Measurements from ENCODE around the gene HCAR2. TPM values are rescaled to one million over a fixed set of nuclear protein-coding genes. Genes with fewer than 3 reads are reported as not detected.
"Not testable (repeated sequence)": the region's sequence is repeated elsewhere in the genome, so short reads cannot be mapped to it uniquely, and the experiment has no call there.

HCAR2 gene
- polyA plus RNA-seq, 3 donors = 0.40 to 0.70 (median 0.51) TPM

- no peak for DNase-seq
Observed at GRCh38 chr12:122722387-122722786, 19.2 kb upstream of the HCAR2 start.

- no peak for DNase-seq
Observed at GRCh38 chr12:122721057-122721545, 17.9 kb upstream of the HCAR2 start.

GRCh38 chr12:122716658-122717057 lies 13.5 kb upstream of the HCAR2 start, which contains the start of gene HCAR3:
Gene HCAR3, minus strand, starts transcription at chr12:122716811. Its CDS starts 74 bp downstream, at chr12:122716737.
- not testable (repeated sequence) for DNase-seq

- DNase-seq = not testable (repeated sequence)
Observed at GRCh38 chr12:122715211-122715610, 12.1 kb upstream of the HCAR2 start.

- not testable (repeated sequence) for DNase-seq
Observed at GRCh38 chr12:122713491-122714188, 10.5 kb upstream of the HCAR2 start.

- DNase-seq = not testable (repeated sequence)
Observed at GRCh38 chr12:122711266-122711665, 8.1 kb upstream of the HCAR2 start.

DNA sequence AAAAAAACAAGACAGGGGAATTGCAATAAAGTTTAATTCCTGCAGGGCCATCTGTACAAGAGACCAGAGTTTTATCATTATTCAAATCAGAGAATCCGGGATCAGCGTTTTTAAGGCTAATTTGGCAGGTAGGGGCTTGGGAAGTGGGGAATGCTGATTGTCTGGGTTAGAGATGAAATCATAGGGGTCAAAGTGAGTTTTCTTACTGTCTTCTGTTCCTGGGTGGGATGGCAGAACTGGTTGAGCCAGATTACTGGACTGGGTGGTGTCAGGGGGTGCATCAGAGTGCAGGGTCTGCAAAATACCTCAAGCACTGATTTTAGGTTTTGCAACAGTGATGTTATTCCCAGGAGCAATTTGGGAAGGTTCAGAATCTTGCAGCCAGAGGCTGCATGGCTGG lies 7.2 kb upstream of the HCAR2 start:
- DNase-seq = not testable (repeated sequence)

- DNase-seq = not testable (repeated sequence)
Observed at GRCh38 chr12:122709287-122709686, 6.1 kb upstream of the HCAR2 start.

DNA sequence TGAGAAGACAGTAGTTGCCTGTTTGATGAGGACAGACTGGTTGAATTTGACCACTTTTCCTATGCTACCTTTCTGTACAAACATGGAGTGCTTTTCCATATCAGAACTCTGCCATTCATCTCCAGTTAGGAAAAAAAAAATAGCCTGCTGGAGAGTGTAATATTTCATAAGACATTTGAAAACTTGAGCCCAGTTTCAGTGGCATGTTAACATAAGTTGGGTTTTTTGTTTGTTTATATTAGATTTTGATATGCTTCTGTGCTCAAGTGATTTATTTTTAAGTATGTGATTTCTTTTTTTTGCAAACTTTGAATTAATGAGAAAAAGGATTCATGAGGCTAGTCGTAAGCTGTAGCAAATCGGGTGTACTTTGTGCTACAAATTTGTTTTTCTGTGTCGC lies 684 bp upstream of the HCAR2 start:
- DNase-seq = not testable (repeated sequence)

- DNase-seq = not testable (repeated sequence)
Observed at GRCh38 chr12:122701481-122701880, 1.7 kb downstream of the HCAR2 start.

GRCh38 chr12:122700038-122700710 lies 3.0 kb downstream of the HCAR2 start:
- not testable (repeated sequence) for DNase-seq

GRCh38 chr12:122696922-122697321 lies 6.2 kb downstream of the HCAR2 start:
- DNase-seq = not testable (repeated sequence)

DNA sequence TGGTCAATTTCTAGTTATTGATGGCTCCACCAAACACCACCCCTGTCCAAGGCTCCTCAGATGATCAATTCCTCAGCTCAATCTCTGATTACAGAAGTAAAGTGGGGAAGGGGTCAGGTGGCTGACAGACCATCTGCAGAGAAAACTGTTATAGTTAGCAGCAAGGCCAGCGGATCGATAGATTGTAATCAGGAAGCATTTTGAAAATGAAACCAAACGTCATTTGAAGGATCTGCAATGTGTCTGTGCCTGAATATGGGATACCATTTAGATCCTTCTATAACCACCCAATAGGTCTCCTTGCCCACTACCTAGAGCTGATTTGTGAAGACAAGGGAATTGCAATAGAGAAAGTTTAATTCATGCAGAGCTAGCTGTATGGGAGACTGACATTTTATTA lies 11.6 kb downstream of the HCAR2 start:
- DNase-seq = no peak

- no peak for DNase-seq
Observed at GRCh38 chr12:122688291-122688690, 14.9 kb downstream of the HCAR2 start.

DNA sequence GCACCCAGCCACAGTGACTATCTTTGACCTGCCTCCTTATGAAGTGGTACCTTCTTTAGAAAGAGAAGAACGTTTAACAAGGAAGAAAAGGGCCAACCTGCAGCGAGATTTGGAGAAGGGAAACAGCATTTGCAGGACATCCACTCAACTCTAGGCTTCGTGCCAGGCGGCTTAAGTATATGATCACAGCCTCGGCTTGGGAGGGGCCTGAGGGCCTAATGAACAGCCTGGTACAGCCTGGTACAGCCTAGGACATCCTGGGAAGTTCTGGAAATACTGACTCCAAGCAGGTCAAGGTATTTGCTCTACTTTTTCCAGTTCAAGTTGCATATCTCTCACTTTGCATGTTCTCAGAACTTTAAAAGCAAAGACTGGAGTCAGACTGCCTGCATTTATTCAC lies 16.1 kb downstream of the HCAR2 start:
- no peak for DNase-seq

- DNase-seq = no peak
Observed at GRCh38 chr12:122686538-122686937, 16.6 kb downstream of the HCAR2 start.

GRCh38 chr12:122684297-122684813 lies 18.8 kb downstream of the HCAR2 start:
- DNase-seq = no peak

- no peak for DNase-seq
Observed at GRCh38 chr12:122681814-122682213, 21.3 kb downstream of the HCAR2 start.

DNA sequence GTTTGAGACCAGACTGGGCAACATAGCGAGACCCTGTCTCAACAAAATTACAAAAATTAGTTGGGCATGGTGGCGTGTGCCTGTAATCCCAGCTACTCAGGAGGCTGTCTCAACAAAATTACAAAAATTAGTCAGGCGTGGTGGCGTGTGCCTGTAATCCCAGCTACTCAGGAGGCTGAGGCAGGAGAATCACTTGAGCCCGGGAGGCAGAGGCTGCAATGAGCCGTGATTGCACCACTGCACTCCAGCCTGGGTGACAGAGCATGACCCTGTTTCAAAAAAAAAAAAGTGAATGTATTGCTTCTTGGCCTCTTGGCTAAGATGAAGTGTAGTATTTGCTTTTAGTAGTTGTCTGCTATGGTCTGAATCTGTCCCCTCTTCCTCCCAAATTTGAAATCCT lies 22.2 kb downstream of the HCAR2 start:
- not testable (repeated sequence) for DNase-seq

DNA sequence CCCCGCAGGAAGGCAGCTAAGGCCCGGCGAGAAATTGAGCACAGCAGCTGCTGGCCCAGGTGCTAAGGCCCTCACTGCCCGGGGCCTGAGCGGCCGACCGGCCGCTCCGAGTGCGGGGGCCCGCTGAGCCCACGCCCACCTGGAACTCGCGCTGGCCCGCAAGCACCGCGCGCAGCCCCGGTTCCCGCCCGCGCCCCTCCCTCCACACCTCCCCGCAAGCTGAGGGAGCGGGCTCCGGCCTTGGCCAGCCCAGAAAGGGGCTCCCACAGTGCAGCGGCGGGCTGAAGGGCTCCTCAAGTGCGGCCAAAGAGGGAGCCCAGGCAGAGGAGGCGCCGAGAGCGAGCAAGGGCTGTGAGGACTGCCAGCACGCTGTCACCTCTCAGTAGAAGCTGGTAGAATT lies 26.4 kb downstream of the HCAR2 start:
- DNase-seq = not testable (repeated sequence)

GRCh38 chr12:122676015-122676414 lies 27.1 kb downstream of the HCAR2 start:
- DNase-seq = not testable (repeated sequence)

- DNase-seq = no peak
Observed at GRCh38 chr12:122672515-122672914, 30.6 kb downstream of the HCAR2 start.
